ENCODE data around the gene ANKZF1.

Gene ANKZF1

DNA sequence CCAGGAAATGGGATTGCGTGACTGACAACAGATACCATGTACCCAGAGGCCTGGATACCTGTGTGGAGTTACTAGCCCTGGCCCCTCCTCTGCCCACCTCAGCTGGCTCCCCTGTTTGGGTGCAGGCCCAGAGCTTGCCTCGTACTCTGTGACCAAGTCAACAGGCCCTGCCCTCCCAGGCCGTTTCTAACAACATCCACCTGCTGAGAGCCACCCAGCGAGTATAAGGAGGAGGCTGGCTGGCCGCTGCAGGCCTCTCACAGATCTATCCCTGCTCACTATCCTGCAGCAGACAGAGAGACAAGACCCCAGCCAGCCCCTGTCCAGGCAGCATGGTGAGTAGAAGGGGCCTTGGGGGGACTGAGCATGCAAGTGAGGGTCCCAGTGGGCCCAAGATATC, 36.6 kb downstream of the ANKZF1 start:
- WGBS: 69% methylated on average over 5 of the region's 5 CpGs
- H3K9me3 ChIP-seq (ENCODE audit: insufficient read depth, low read depth, low read length): no peaks in the 10 kb centered on the region
- peaks cover 14% of the 10 kb centered on the region for H3K27me3 ChIP-seq (ENCODE audit: insufficient read depth, low read length)
- H3K27ac ChIP-seq (ENCODE audit: low read depth, low read length): no peak overlapping the region
- no peak overlapping the region for H3K9ac ChIP-seq (ENCODE audit: low read depth, low read length)
- no peak overlapping the region for H3K4me3 ChIP-seq (ENCODE audit: low read length)
- no peaks in the 10 kb centered on the region for H3K4me1 ChIP-seq (ENCODE audit: insufficient read depth, low read length)
- no peaks in the 10 kb centered on the region for H3K36me3 ChIP-seq (ENCODE audit: insufficient read depth, low read length)

DNA sequence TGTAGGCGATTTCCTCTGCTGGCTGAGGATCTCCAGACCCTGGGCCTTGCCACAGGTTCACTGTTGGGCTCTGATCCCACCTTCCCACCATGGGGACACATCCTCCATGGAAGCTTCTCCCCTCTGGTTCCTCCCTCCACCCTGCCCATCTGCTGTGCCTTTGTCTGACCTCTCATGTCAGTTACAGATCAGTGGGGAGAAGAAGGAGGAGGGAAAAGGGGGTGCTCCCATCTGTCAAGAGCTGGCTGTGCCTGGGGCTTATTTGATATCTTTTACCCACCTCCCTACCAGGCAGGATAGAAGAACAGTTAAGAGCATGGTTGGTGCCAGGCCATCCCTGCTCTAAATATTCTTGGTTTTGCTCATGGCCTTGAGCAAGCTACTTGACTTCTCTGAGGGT, 37.3 kb downstream of the ANKZF1 start:
- H3K36me3 ChIP-seq (ENCODE audit: insufficient read depth, low read length): no peaks in the 10 kb centered on the region
- H3K9ac ChIP-seq (ENCODE audit: low read depth, low read length): no peak overlapping the region
- no peaks in the 10 kb centered on the region for H3K4me1 ChIP-seq (ENCODE audit: insufficient read depth, low read length)
- no peaks in the 10 kb centered on the region for H3K9me3 ChIP-seq (ENCODE audit: insufficient read depth, low read depth, low read length)
- H3K27me3 ChIP-seq (ENCODE audit: insufficient read depth, low read length): peaks cover 8% of the 10 kb centered on the region
- 90% methylated on average over 1 of the region's 1 CpG for WGBS
- no peak overlapping the region for H3K27ac ChIP-seq (ENCODE audit: low read depth, low read length)
- no peak overlapping the region for H3K4me3 ChIP-seq (ENCODE audit: low read length)

- WGBS: 80% methylated on average over 1 of the region's 2 CpGs
- no peak overlapping the region for H3K27ac ChIP-seq (ENCODE audit: low read depth, low read length)
Measured at GRCh38 chr2:219268294-219268693, 38.7 kb downstream of the ANKZF1 start.

DNA sequence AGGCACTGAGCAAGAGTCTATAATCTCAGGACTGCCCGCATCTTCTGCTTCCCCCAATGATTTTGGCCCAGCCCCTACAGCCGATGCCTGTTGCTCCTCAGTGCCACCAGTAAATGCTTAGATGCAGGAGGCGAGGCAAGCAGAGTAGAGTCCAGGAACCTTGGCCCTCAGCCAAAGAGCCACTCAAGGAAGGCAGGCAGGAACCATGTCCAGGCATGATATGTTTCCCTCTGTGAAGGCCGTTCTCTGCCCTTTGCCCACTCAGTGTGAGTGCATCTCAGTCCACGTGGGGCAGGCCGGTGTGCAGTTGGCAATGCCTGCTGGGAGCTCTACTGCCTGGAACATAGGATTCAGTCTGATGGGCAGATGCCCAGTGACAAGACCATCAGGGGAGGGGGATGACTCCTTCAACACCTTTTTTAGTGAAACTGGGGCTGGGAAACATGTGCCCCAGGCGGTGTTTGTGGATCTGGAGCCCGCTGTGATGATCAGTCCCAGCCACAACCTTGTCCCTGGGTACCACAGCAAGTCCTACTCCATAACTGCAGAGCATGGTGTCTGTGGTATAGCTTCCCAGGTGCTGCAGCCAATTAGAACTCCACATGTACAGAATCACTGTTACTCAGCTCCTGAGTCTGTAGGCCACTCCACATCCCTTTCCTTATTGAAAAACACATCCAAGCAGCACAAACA, 39.9 kb downstream of the ANKZF1 start:
- 90% methylated on average over 8 of the region's 8 CpGs for WGBS
- no peak overlapping the region for H3K9ac ChIP-seq (ENCODE audit: low read depth, low read length)
- no peaks in the 10 kb centered on the region for H3K36me3 ChIP-seq (ENCODE audit: insufficient read depth, low read length)
- H3K9me3 ChIP-seq (ENCODE audit: insufficient read depth, low read depth, low read length): no peaks in the 10 kb centered on the region
- peaks cover 4% of the 10 kb centered on the region; the same call in 1 of the 2 replicates for H3K4me1 ChIP-seq (ENCODE audit: insufficient read depth, low read length)
- H3K27me3 ChIP-seq (ENCODE audit: insufficient read depth, low read length): peaks cover 5% of the 10 kb centered on the region; the same call in 1 of the 2 replicates
- H3K4me3 ChIP-seq (ENCODE audit: low read length): no peak overlapping the region
- H3K27ac ChIP-seq (ENCODE audit: low read depth, low read length): no peak overlapping the region

More at GRCh38 chr2:219268294-219268693, 38.7 kb downstream of the ANKZF1 start:
- no peaks in the 10 kb centered on the region for H3K4me1 ChIP-seq (ENCODE audit: insufficient read depth, low read length)
- H3K9me3 ChIP-seq (ENCODE audit: insufficient read depth, low read depth, low read length): no peaks in the 10 kb centered on the region
- no peak overlapping the region for H3K9ac ChIP-seq (ENCODE audit: low read depth, low read length)
- H3K27me3 ChIP-seq (ENCODE audit: insufficient read depth, low read length): peaks cover 5% of the 10 kb centered on the region
- no peak overlapping the region for H3K4me3 ChIP-seq (ENCODE audit: low read length)
- no peaks in the 10 kb centered on the region for H3K36me3 ChIP-seq (ENCODE audit: insufficient read depth, low read length)

GRCh38 chr2:219270055-219270372, 40.4 kb downstream of the ANKZF1 start:
- Histone ChIP-seq H3K9me3 (ENCODE audit: insufficient read depth, low read depth, low read length) (no peaks in the 10 kb centered on the region), H3K36me3 (ENCODE audit: insufficient read depth, low read length) (no peaks in the 10 kb centered on the region), H3K27ac (ENCODE audit: low read depth, low read length) (no peak overlapping the region), H3K4me1 (ENCODE audit: insufficient read depth, low read length) (peaks cover 5% of the 10 kb centered on the region; the same call in 1 of the 2 replicates), H3K27me3 (ENCODE audit: insufficient read depth, low read length) (peaks cover 5% of the 10 kb centered on the region; the same call in 1 of the 2 replicates), H3K9ac (ENCODE audit: low read depth, low read length) (no peak overlapping the region), H3K4me3 (ENCODE audit: low read length) (no peak overlapping the region)
- 95% methylated on average over 5 of the region's 5 CpGs for WGBS

DNA sequence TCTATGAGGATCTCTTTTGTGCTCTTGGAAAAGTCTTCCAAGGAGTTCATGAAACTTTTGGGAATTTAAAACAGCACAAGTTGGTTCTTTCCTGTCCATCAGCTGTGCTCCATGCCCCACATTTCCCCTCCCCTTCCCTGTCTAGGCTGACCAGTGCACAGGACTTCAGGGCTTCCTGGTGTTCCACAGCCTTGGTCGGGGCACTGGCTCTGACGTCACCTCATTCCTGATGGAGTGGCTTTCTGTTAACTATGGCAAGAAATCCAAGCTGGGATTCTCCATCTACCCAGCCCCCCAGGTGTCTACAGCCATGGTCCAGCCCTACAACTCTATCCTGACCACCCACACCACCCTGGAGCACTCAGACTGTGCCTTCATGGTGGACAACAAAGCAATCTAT, 41.4 kb downstream of the ANKZF1 start:
- H3K27me3 ChIP-seq (ENCODE audit: insufficient read depth, low read length): peaks cover 5% of the 10 kb centered on the region; the same call in 1 of the 2 replicates
- H3K36me3 ChIP-seq (ENCODE audit: insufficient read depth, low read length): no peaks in the 10 kb centered on the region
- WGBS: 94% methylated on average over 2 of the region's 2 CpGs
- H3K4me3 ChIP-seq (ENCODE audit: low read length): no peak overlapping the region
- H3K27ac ChIP-seq (ENCODE audit: low read depth, low read length): no peak overlapping the region
- H3K9ac ChIP-seq (ENCODE audit: low read depth, low read length): no peak overlapping the region
- H3K4me1 ChIP-seq (ENCODE audit: insufficient read depth, low read length): peaks cover 5% of the 10 kb centered on the region; the same call in 1 of the 2 replicates
- H3K9me3 ChIP-seq (ENCODE audit: insufficient read depth, low read depth, low read length): no peaks in the 10 kb centered on the region

GRCh38 chr2:219272356-219272755, 42.8 kb downstream of the ANKZF1 start:
- no peak overlapping the region for H3K27ac ChIP-seq (ENCODE audit: low read depth, low read length)
- peaks cover 8% of the 10 kb centered on the region; the same call in 1 of the 2 replicates for H3K4me1 ChIP-seq (ENCODE audit: insufficient read depth, low read length)
- 87% methylated on average over 4 of the region's 4 CpGs for WGBS
- peaks cover 5% of the 10 kb centered on the region; the same call in 1 of the 2 replicates for H3K27me3 ChIP-seq (ENCODE audit: insufficient read depth, low read length)
- H3K4me3 ChIP-seq (ENCODE audit: low read length): no peak overlapping the region
- no peaks in the 10 kb centered on the region for H3K36me3 ChIP-seq (ENCODE audit: insufficient read depth, low read length)
- H3K9ac ChIP-seq (ENCODE audit: low read depth, low read length): no peak overlapping the region
- H3K9me3 ChIP-seq (ENCODE audit: insufficient read depth, low read depth, low read length): no peaks in the 10 kb centered on the region

GRCh38 chr2:219272995-219273394, 43.4 kb downstream of the ANKZF1 start:
- H3K36me3 ChIP-seq (ENCODE audit: insufficient read depth, low read length): no peaks in the 10 kb centered on the region
- H3K4me1 ChIP-seq (ENCODE audit: insufficient read depth, low read length): peaks cover 12% of the 10 kb centered on the region
- peaks cover 5% of the 10 kb centered on the region; the same call in 1 of the 2 replicates for H3K27me3 ChIP-seq (ENCODE audit: insufficient read depth, low read length)
- no peak overlapping the region for H3K4me3 ChIP-seq (ENCODE audit: low read length)
- H3K9ac ChIP-seq (ENCODE audit: low read depth, low read length): no peak overlapping the region
- WGBS: 95% methylated on average over 2 of the region's 2 CpGs
- H3K9me3 ChIP-seq (ENCODE audit: insufficient read depth, low read depth, low read length): no peaks in the 10 kb centered on the region
- H3K27ac ChIP-seq (ENCODE audit: low read depth, low read length): no peak overlapping the region

DNA sequence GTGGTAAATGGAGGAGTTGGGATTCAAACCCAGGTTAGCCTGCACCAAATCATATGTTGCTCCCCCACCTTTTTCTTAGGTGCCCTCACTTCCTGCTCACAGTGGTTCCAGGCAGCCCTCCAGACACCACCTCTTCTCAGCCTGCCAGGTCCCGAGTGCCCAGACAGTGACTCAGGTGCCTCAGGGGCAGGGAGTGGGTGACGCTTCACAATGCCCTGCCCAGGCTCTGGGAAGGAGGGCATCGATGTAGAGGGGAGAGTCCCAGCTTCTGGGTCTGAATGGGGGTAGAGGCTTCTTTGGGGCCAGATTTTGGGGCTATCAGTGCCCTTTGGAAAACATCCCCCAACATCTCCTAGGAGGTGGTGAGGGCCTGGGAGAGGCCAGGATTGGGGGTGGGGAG, 44.3 kb downstream of the ANKZF1 start:
- Histone ChIP-seq H3K27ac (ENCODE audit: low read depth, low read length) (peak overlapping the region; percentile 59), H3K9ac (ENCODE audit: low read depth, low read length) (peak overlapping the region; percentile 12; the same call in 1 of the 2 replicates), H3K36me3 (ENCODE audit: insufficient read depth, low read length) (no peaks in the 10 kb centered on the region), H3K4me3 (ENCODE audit: low read length) (no peak overlapping the region), H3K4me1 (ENCODE audit: insufficient read depth, low read length) (peaks cover 20% of the 10 kb centered on the region), H3K9me3 (ENCODE audit: insufficient read depth, low read depth, low read length) (no peaks in the 10 kb centered on the region), H3K27me3 (ENCODE audit: insufficient read depth, low read length) (peaks cover 5% of the 10 kb centered on the region; the same call in 1 of the 2 replicates)
- 81% methylated on average over 3 of the region's 3 CpGs for WGBS

GRCh38 chr2:219274361-219274921, 44.8 kb downstream of the ANKZF1 start:
- Histone ChIP-seq H3K27ac (ENCODE audit: low read depth, low read length) (peak overlapping the region; percentile 59), H3K9me3 (ENCODE audit: insufficient read depth, low read depth, low read length) (no peaks in the 10 kb centered on the region), H3K9ac (ENCODE audit: low read depth, low read length) (peak overlapping the region; percentile 12; the same call in 1 of the 2 replicates), H3K4me3 (ENCODE audit: low read length) (no peak overlapping the region), H3K36me3 (ENCODE audit: insufficient read depth, low read length) (no peaks in the 10 kb centered on the region), H3K27me3 (ENCODE audit: insufficient read depth, low read length) (no peaks in the 10 kb centered on the region), H3K4me1 (ENCODE audit: insufficient read depth, low read length) (peaks cover 20% of the 10 kb centered on the region)
- 47% methylated on average over 6 of the region's 6 CpGs for WGBS

GRCh38 chr2:219277703-219278654, 48.4 kb downstream of the ANKZF1 start:
- H3K4me1 ChIP-seq (ENCODE audit: insufficient read depth, low read length): peaks cover 20% of the 10 kb centered on the region
- H3K9me3 ChIP-seq (ENCODE audit: insufficient read depth, low read depth, low read length): no peaks in the 10 kb centered on the region
- peak overlapping the region; percentile 62 for H3K4me3 ChIP-seq (ENCODE audit: low read length)
- 31% methylated on average over 25 of the region's 25 CpGs for WGBS
- H3K27ac ChIP-seq (ENCODE audit: low read depth, low read length): peak overlapping the region; percentile 75; the same call in 1 of the 2 replicates
- H3K9ac ChIP-seq (ENCODE audit: low read depth, low read length): no peak overlapping the region
- no peaks in the 10 kb centered on the region for H3K27me3 ChIP-seq (ENCODE audit: insufficient read depth, low read length)
- peaks cover 12% of the 10 kb centered on the region for H3K36me3 ChIP-seq (ENCODE audit: insufficient read depth, low read length)
